Hematopoietic multipotent progenitor cell (in vitro differentiated cells): ENCODE data around the gene FAM200C. TPM values are rescaled to one million over a fixed set of nuclear protein-coding genes. Genes with fewer than 3 reads are reported as not detected.

Experiments
- DNase-seq, 3 donors: peaks; one replicate each; pipeline ENCODE4 v3.0.0-alpha.2; 2011 to 2015; ENCODE audit warnings: low read depth in 2 of 3, low spot score in 2 of 3
- total RNA-seq: library from RNA; depleted of rRNA; stranded (reverse); fragments of >200 nt; gene quantifications from one replicate; pipeline ENCODE4 v1.2.3, GENCODE V29; 2012

The FAM200C gene
- total RNA-seq, result 2.4 TPM

DNA sequence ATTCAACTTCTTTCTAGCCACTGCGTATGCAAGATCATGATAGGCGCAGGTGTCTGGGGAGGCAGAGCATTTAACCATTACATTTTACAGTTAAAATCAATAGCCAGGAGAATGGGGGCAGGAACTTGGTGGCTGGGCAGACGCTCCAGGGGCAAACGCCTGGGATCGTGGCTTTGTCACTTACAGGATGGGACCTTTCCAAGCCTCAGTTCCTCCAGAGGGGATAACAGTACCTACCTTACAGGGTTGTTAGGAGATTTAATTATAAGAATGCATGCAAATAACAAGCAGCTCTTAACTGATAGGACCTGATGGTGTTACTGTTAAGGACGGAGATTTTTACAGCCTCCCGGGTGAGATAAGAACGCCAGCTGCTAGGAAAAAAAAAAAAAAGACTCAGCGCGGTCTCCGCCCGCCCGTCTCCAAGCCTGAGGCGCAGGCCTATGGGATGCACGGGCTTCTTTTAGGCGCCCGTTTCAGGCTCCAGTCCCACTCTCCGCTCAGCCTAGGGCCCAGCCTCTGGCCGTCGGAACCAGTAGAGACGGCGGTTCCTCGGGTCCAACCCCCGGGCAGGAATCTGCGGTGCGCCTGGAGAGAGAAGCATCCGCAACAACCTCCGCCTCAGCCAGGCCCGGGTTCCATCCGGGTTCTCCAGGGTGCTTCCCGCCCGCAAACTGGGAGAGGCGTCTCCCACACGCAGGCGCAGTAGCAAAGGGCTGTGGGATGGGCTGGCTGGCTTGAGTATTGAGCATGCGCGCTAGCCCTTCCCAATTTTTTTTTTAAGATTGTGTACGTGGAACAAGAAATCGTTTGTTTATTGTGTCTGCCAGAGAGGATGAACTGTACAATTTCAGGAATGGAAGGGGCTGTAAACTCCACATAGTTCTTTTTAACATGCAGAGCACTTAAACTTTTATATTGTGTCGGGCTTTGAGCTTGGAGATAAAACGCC is at the start of gene FAM200C:
FAM200C (minus strand) TSS at position 653 of the 952 bp plus-strand sequence. CDS start 4,564 bp downstream, outside the sequence.
- DNase-seq, result peak in 2 of 3 donors; percentile 83 to 87

DNA sequence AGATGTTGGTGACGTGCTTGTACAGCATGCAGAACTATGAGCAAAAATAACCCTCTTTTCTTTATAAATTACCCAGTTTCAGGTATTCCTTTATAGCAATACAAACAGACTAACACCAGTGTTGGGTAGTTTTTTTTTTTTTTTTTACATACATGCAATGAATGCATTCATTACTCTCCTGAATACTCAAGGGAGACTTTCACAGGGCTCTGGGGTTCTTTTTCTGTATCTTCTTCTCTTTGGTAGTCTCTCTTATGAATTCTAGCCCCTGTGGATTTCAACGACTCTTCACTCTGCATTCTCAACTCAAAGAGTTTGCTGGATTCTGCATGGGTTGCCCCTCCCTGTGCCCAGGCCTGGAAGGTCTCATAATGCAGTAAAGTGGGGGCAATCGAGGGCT is 49.6 kb upstream of the FAM200C start:
- DNase-seq, result no peak

DNA sequence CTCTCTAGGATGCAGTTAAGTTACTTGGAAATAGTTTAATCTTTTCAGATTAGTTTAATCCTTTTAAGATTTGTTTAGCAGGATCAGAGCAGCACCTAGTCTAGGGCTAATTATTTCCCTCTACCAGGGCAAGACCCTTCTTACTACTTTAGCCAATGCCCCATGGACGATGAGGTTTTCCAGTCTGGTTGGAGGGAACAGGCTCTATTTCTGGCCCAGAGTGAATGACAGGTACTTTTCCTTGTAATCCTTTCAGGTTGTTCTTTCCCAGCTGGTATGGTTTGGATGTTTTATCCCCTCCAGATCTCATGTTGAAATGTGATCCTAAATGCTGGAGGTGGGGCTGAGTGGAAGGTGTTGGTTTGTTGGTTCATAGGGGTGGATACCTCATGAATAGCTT is 49.0 kb upstream of the FAM200C start:
- DNase-seq, result no peak

DNA sequence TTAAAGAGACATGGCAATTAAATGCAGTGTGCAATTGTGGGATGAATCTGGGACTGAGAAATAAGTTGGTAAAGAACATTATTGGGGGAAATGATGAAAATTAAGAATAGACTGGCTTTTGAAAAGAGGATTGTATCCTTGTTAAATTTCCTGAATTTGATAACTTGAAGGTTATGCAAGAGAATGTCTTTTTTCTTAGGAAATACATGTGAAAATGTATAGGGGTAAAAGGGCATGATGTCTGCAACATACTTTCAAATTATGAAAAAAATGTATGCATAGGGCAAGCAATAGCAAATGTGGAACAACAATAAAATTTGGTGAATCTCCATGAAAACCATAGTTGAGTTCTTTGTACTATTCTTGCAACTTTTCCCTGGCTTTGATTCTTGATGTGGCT is 45.9 kb upstream of the FAM200C start:
- DNase-seq, result no peak

GRCh38 chr5:160445132-160445531 is 45.3 kb upstream of the FAM200C start:
- no peak for DNase-seq

DNA sequence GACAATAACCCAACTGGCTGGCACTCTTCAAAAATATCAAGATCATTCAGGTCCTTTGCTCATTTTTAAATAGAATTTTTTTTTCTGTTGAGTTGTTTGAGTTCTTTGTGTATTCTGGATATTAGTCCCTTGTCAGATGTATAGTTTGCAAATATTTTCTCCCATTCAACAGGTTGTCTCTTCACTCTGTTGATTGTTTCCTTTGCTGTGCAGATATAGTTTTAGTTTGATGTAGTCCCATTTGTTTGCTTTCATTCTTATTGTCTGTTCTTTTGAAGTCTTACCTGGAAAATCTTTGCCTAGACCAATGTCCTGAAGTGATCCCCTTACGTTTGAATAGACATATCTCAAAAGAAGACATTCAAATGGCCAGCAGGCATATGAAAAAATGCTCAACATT is 44.6 kb upstream of the FAM200C start:
- no peak for DNase-seq

DNA sequence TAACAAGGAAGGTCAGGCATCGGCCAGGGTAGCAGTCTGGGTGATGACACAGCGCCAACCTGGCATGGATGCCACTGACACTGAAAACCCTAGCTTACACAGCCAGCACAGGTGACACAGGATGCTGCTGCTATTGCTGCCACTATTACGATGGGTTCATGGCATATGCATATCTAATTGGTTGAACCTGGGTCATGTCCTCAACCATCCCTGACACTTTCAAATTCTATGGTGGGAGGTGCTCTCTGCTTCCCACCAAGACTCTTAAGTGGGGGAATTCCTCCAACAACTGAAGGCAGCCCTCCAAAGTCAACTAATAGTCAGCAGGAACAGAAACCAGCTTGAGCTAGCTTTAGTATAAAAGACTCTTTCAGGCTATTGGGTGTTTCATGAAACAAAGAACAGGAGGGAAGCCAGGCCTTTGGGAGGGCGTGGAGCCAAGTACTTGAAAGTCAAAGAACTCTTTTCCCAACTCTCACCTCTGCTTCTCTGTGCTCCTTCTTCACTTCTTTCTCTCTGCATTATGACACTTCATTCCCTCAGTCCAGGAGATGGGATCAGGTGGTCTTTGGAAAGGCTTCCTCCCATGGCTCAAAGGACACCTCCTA is 43.1 kb upstream of the FAM200C start:
- no peak for DNase-seq

GRCh38 chr5:160441311-160441781 is 41.5 kb upstream of the FAM200C start:
- DNase-seq, result no peak

DNA sequence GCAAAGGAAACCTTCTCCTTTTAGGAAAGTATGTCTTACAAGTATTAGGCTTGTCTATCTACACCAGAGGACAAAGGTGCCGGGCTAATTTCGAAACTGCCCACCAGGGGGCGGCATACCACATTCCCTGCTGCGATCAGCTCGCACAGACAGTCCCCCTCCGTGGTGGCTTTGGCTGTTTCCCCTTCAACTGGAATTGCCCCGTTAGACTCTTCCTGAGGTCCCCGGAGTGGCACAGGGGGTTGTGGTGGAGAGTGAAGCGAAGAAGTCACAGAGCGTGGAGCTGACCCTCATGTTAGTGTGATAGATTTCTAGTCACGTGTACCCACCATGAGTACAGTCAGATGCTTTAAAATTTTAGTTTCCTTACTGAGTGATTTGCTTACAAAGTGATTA is 39.3 kb upstream of the FAM200C start:
- peak; percentile 81 to 88 (median 84) for DNase-seq

GRCh38 chr5:160438316-160439204 is 38.7 kb upstream of the FAM200C start:
- DNase-seq, result peak; percentile 38 to 76 (median 73)

GRCh38 chr5:160437271-160437670 is 37.4 kb upstream of the FAM200C start:
- no peak for DNase-seq

- DNase-seq, result peak in 2 of 3 donors; percentile 22 to 41
These were observed 36.8 kb upstream of the FAM200C start for GRCh38 chr5:160436661-160437060.

GRCh38 chr5:160436017-160436416 is 36.2 kb upstream of the FAM200C start:
- no peak for DNase-seq

GRCh38 chr5:160435532-160435931 is 35.7 kb upstream of the FAM200C start:
- DNase-seq, result no peak

DNA sequence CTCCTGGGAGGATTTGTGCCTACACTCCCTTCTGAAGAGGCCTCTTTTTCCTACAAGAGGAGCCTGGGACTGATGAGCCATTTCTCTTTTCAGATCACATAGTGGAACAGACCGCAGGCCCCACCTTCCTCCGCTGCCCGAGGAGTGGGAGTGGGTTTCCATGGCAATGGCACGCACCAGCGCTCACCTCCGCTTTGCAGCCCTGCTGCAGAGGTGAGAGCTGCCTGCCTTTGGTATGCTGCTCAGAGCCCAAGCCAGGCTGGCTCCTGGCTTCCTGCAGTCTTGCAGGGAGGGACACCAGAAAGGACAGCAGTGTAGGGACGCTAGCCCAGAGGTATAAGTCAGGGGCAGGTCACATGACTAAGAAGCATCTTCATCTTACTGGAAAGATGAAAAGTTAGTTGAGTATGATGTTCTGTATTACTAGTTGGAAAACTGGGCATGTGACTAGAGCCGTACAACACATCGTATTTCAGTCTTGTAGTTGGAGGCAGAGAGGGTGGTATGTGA is 34.2 kb upstream of the FAM200C start:
- no peak for DNase-seq

- no peak for DNase-seq
These were observed 32.9 kb upstream of the FAM200C start for GRCh38 chr5:160432787-160433186.

- DNase-seq, result no peak
These were observed 32.3 kb upstream of the FAM200C start for GRCh38 chr5:160432196-160432595.

DNA sequence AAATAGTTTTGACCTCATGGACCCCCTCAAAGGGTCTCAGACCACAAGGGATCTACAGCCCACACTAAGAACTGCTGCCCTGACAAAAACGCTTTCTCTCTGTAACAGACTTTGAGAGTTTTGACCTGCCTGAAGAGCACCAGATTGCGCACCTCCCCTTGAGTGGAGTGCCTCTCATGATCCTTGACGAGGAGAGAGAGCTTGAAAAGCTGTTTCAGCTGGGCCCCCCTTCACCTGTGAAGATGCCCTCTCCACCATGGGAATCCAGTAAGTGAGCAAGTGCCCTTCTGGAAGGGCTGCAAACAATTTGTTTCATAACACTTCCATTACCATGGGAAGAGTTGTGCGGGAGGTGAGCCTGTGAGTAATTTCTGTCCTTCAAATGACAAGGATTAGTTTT is 27.8 kb upstream of the FAM200C start:
- no peak for DNase-seq

DNA sequence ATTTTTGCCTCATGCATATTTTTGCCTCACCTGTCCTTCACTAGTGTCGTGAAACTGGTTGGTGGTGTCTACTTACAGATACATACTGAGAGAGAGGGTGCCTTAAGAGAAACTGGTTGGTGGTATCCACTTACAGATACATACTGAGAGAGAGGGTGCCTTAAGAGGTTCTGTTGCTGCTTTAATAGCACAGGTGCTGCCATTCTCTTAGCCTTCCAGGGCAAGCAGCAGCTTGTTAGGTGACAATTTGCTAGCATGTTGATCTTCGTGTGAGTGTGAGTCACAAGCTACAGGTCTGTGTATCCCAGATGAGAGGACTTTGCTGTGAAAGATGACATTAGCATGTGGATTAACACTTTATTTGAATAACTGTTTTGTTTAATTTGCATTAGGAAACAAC is 23.2 kb upstream of the FAM200C start:
- no peak for DNase-seq

DNA sequence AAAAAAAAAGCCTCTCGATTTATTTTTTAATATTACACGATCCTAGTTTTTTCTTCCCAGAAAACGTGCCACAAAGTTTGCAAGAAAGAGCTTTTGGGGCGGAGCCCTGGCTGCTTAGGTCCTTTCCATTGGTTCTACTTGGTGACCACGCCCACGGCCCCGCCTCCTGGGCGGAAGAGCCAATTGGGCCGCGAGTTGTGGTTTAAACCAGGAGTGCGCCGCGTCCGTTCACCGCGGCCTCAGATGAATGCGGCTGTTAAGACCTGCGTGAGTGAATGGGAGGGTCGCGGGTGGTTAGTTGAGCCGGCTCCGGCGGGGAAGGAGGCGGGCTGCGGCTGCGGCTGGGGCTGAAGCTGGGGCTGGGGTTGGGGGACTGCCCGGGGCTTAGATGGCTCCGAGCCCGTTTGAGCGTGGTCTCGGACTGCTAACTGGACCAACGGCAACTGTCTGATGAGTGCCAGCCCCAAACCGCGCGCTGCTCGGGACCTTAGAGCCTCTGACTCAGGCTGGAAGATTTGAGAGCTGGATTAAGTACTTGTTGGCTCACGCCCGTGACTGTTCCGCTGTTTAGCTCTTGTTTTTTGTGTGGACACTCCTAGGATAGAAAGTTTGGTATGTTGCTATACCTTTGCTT is 21.9 kb upstream of the FAM200C start, which contains the start of gene PTTG1:
PTTG1 (plus strand) TSS at position 231 of the 634 bp plus-strand sequence. CDS start 458 bp downstream, outside the sequence.
- peak; percentile 85 to 98 (median 98) for DNase-seq
